H1 (cell line): ENCODE results near the gene RBMS1. TPM values are rescaled to one million over a fixed set of nuclear protein-coding genes. Genes with fewer than 3 reads are reported as not detected.

Experiments used
- CTCF ChIA-PET: fragments of 300-600 bp; sonication (Branson Sonifier 250); formaldehyde crosslinking; loops from one replicate; lab custom pipeline; 2021; ENCODE audit not compliant: partially characterized antibody; lab: Charles Lee
- POLR2A ChIA-PET: fragments of 300-600 bp; sonication (Branson Sonifier 250); formaldehyde crosslinking; loops from one replicate; lab custom pipeline; 2021; ENCODE audit warnings: inconsistent platforms; ENCODE audit not compliant: partially characterized antibody; lab: Charles Lee
- DNase-seq, 2 experiments: peaks; one replicate each; pipeline versions ENCODE4 v3.0.0 to v3.0.0-alpha.2; 2010 to 2022; ENCODE audit warnings: low spot score in 2 of 2, low read depth in 1 of 2, mixed read lengths in 1 of 2
- FAIRE-seq: peaks from 2 replicates; lab custom pipeline; 2011; peaks lifted over from hg19 to GRCh38; lab: Jason Lieb, UNC
- H2AFZ ChIP-seq: 2 replicates; pipeline ENCODE4 v1.8.1; 2012; ENCODE audit warnings: low read length, inconsistent platforms
- H2AK5ac ChIP-seq: 2 replicates; pipeline ENCODE4 v1.6.1; 2013; ENCODE audit warnings: low read depth, low read length
- H2BK120ac ChIP-seq: replicated peaks from 2 replicates; pipeline ENCODE3; 2013; ENCODE audit warnings: low read depth, low read length, inconsistent platforms
- H2BK12ac ChIP-seq: 2 replicates; pipeline ENCODE4 v1.6.1; 2013; ENCODE audit warnings: low read depth, low read length
- H2BK15ac ChIP-seq: 2 replicates; pipeline ENCODE4 v1.6.1; 2013; ENCODE audit warnings: low read length
- H2BK20ac ChIP-seq: 2 replicates; pipeline ENCODE4 v1.6.1; 2013; ENCODE audit warnings: low read length
- H2BK5ac ChIP-seq: 2 replicates; pipeline ENCODE4 v1.6.1; 2013; ENCODE audit warnings: low read depth, low read length
- H3K14ac ChIP-seq: 2 replicates; pipeline ENCODE4 v1.6.1; 2013; ENCODE audit warnings: inconsistent platforms; ENCODE audit not compliant: insufficient read length
- H3K18ac ChIP-seq: 2 replicates; pipeline ENCODE4 v1.6.1; 2013; ENCODE audit warnings: low read length; ENCODE audit errors: extremely low read depth
- H3K23ac ChIP-seq: 2 replicates; pipeline ENCODE4 v1.6.1; 2013; ENCODE audit warnings: inconsistent platforms; ENCODE audit not compliant: insufficient read length
- H3K23me2 ChIP-seq: 2 replicates; pipeline ENCODE4 v1.6.1; 2013; ENCODE audit warnings: low read depth, low read length
- H3K27ac ChIP-seq: 2 replicates; pipeline ENCODE4 v1.6.1; 2011; ENCODE audit warnings: low read depth, low read length, inconsistent platforms
- H3K27me3 ChIP-seq, 4 experiments: replicated peaks in 1 of 4; 1 replicate in 1 of 4; 2 replicates in 3 of 4; pipeline versions ENCODE4 v1.6.1 to v1.8.1; 2011 to 2013; ENCODE audit warnings: low read length in 3 of 4, mild to moderate bottlenecking in 3 of 4, inconsistent platforms in 2 of 4, mixed read lengths in 2 of 4, moderate library complexity in 1 of 4; ENCODE audit not compliant: control insufficient read depth in 3 of 4, insufficient read depth in 3 of 4; ENCODE audit errors: extremely low read depth in 1 of 4
- H3K36me3 ChIP-seq, 4 experiments: 2 replicates each; pipeline versions ENCODE4 v1.6.1 to v1.8.1; 2011 to 2013; ENCODE audit warnings: mild to moderate bottlenecking in 4 of 4, low read length in 3 of 4, moderate library complexity in 2 of 4, control low read depth in 1 of 4, inconsistent platforms in 1 of 4; ENCODE audit not compliant: insufficient read depth in 4 of 4, control insufficient read depth in 2 of 4
- H3K4ac ChIP-seq: replicated peaks from 2 replicates; pipeline ENCODE3; 2013; ENCODE audit warnings: low read length, low read depth, mixed read lengths, inconsistent platforms; ENCODE audit not compliant: insufficient read length
- H3K4me1 ChIP-seq, 4 experiments: replicated peaks in 1 of 4; 1 replicate in 1 of 4; 2 replicates in 3 of 4; pipeline versions ENCODE4 v1.6.1 to v1.8.1; 2011 to 2013; ENCODE audit warnings: low read length in 3 of 4, inconsistent platforms in 2 of 4, mixed read lengths in 1 of 4; ENCODE audit not compliant: insufficient read depth in 4 of 4, control insufficient read depth in 3 of 4
- H3K4me2 ChIP-seq, 2 experiments: 2 replicates each; pipeline versions ENCODE4 v1.6.1 to v1.8.1; 2011 to 2013; ENCODE audit warnings: low read depth in 2 of 2, low read length in 2 of 2, control low read depth in 1 of 2, inconsistent platforms in 1 of 2, mild to moderate bottlenecking in 1 of 2; ENCODE audit not compliant: insufficient read depth in 1 of 2
- H3K4me3 ChIP-seq, 4 experiments: fragments of 200-600, 300-600 bp in 1 of 4; sonication (generic), shearing (Covaris generic), sonication (Bioruptor Twin) in 1 of 4; 2 replicates each; pipeline versions ENCODE4 v1.5.1 to v1.8.1; 2011 to 2016; ENCODE audit warnings: low read length in 4 of 4, low read depth in 3 of 4, control low read depth in 2 of 4, inconsistent platforms in 2 of 4, mild to moderate bottlenecking in 2 of 4, mixed read lengths in 1 of 4, moderate library complexity in 1 of 4; ENCODE audit not compliant: insufficient read depth in 2 of 4; ENCODE audit errors: extremely low read depth in 1 of 4
- H3K56ac ChIP-seq: replicated peaks from 2 replicates; pipeline ENCODE3; 2013; ENCODE audit warnings: low read depth, mild to moderate bottlenecking, mixed read lengths, low read length, inconsistent platforms; ENCODE audit not compliant: insufficient read length
- H3K79me1 ChIP-seq: 2 replicates; pipeline ENCODE4 v1.6.1; 2013; ENCODE audit warnings: low read depth, low read length, control low read depth
- H3K79me2 ChIP-seq, 2 experiments: 2 replicates each; pipeline versions ENCODE4 v1.6.1 to v1.8.1; 2012 to 2013; ENCODE audit warnings: low read length in 2 of 2, mild to moderate bottlenecking in 2 of 2, inconsistent platforms in 1 of 2; ENCODE audit not compliant: insufficient read depth in 2 of 2, control insufficient read depth in 1 of 2
- H3K9ac ChIP-seq, 4 experiments: replicated peaks in 1 of 4; 1 replicate in 1 of 4; 2 replicates in 3 of 4; pipeline versions ENCODE4 v1.6.1 to v1.8.1; 2011 to 2013; ENCODE audit warnings: low read depth in 3 of 4, low read length in 3 of 4, control low read depth in 2 of 4, mild to moderate bottlenecking in 2 of 4, moderate library complexity in 2 of 4, inconsistent platforms in 1 of 4; ENCODE audit errors: extremely low read depth in 1 of 4
- H3K9me3 ChIP-seq, 2 experiments: 2 replicates each; pipeline versions ENCODE4 v1.6.1 to v1.8.1; 2012 to 2013; ENCODE audit warnings: mild to moderate bottlenecking in 2 of 2, moderate library complexity in 2 of 2, control low read depth in 1 of 2, inconsistent platforms in 1 of 2, low read depth in 1 of 2, low read length in 1 of 2, mixed read lengths in 1 of 2; ENCODE audit not compliant: insufficient read depth in 2 of 2
- H4K20me1 ChIP-seq, 2 experiments: replicated peaks in 1 of 2; 2 replicates each; pipeline versions ENCODE3 to v1.8.1; 2011 to 2013; ENCODE audit warnings: inconsistent platforms in 2 of 2, low read length in 2 of 2, mild to moderate bottlenecking in 1 of 2; ENCODE audit not compliant: insufficient read depth in 2 of 2, control insufficient read depth in 1 of 2
- H4K5ac ChIP-seq: 2 replicates; pipeline ENCODE4 v1.6.1; 2013; ENCODE audit warnings: low read length, low read depth, mixed read lengths, inconsistent platforms; ENCODE audit not compliant: insufficient read length
- H4K8ac ChIP-seq: 2 replicates; pipeline ENCODE4 v1.8.0; 2013; ENCODE audit warnings: mild to moderate bottlenecking, moderate library complexity, low read length, inconsistent platforms; ENCODE audit not compliant: insufficient read depth; ENCODE audit errors: extremely low read depth
- H4K91ac ChIP-seq: replicated peaks from 2 replicates; pipeline ENCODE3; 2013; ENCODE audit warnings: low read length, mixed read lengths, inconsistent platforms; ENCODE audit not compliant: insufficient read length
- ATF2 ChIP-seq: IDR thresholded peaks from 2 replicates; pipeline ENCODE4 v1.6.1; 2012; ENCODE audit warnings: low read length, inconsistent platforms
- ATF3 ChIP-seq: IDR thresholded peaks from 2 replicates; pipeline ENCODE4 v1.6.1; 2011; ENCODE audit warnings: low read depth, mild to moderate bottlenecking, low read length; ENCODE audit not compliant: insufficient read depth
- CEBPB ChIP-seq: IDR thresholded peaks from 2 replicates; pipeline ENCODE4 v1.6.1; 2012; ENCODE audit warnings: low read depth, low read length
- CTCF ChIP-seq, 3 experiments: IDR thresholded peaks; 1 replicate in 2 of 3; 2 replicates in 1 of 3; pipeline versions ENCODE4 v1.5.1 to v1.6.1; 2011; ENCODE audit warnings: low read length in 3 of 3, mild to moderate bottlenecking in 3 of 3, inconsistent platforms in 2 of 3, low read depth in 1 of 3, moderate library complexity in 1 of 3; ENCODE audit not compliant: insufficient read depth in 1 of 3; ENCODE audit errors: control extremely low read depth in 1 of 3
- GTF2F1 ChIP-seq: IDR thresholded peaks from 2 replicates; pipeline ENCODE4 v1.6.1; 2012; ENCODE audit warnings: low read depth, low read length, improper control_type of control experiment, borderline replicate concordance
- JUND ChIP-seq: IDR thresholded peaks from 2 replicates; pipeline ENCODE4 v1.6.1; 2011; ENCODE audit warnings: mild to moderate bottlenecking, improper control_type of control experiment, low read length
- NANOG ChIP-seq: IDR thresholded peaks from 2 replicates; pipeline ENCODE4 v1.6.1; 2011; ENCODE audit warnings: low read length, low read depth, mild to moderate bottlenecking, inconsistent platforms; ENCODE audit not compliant: insufficient read depth, poor library complexity, severe bottlenecking
- POLR2AphosphoS5 ChIP-seq: IDR thresholded peaks from 2 replicates; pipeline ENCODE4 v1.6.1; 2011; ENCODE audit warnings: low read depth, low read length
- SP1 ChIP-seq: IDR thresholded peaks from 2 replicates; pipeline ENCODE4 v1.6.1; 2011; ENCODE audit warnings: low read depth, low read length
- WGBS, 2 experiments: shearing (Covaris generic) in 1 of 2; methylation state at CpG; one replicate each; pipeline versions ENCODE4 v1.1.6 to v1.1.7; 2013 to 2015; ENCODE audit warnings: low lambda C conversion rate in 2 of 2, mixed read lengths in 2 of 2, inconsistent platforms in 1 of 2, low coverage in 1 of 2, missing lambda C conversion rate in 1 of 2; ENCODE audit not compliant: insufficient replicate concordance in 2 of 2, insufficient coverage in 1 of 2, insufficient read length in 1 of 2; ENCODE audit errors: extremely low coverage in 1 of 2, missing lambda C conversion rate in 1 of 2; 5-methylcytosine and 5-hydroxymethylcytosine counted together
- polyA plus RNA-seq, 7 experiments: library from polyadenylated mRNA; depleted of rRNA in 3 of 7; stranded (reverse) in 5 of 7; unstranded in 2 of 7; fragments of >200 nt in 5 of 7; fragments of 200-250 nt in 2 of 7; gene quantifications; 1 replicate in 5 of 7; 2 replicates in 1 of 7; 4 replicates in 1 of 7; pipeline versions ENCODE4 v1.2.1 to v1.2.3, GENCODE V29; 2011 to 2013; ENCODE audit warnings: missing spikeins in 2 of 7, mixed read lengths in 2 of 7
- total RNA-seq: library from RNA; stranded (reverse); fragmentation: NEBNext Ultra II Directional; extraction: Animal tissue kit (Norgen Biotek cat#: 25700); gene quantifications from 2 replicates; pipeline ENCODE4 v1.2.1, GENCODE V29; 2021

The RBMS1 gene
- total and polyA plus RNA-seq, 2 of the 8 experiments (the other 6 are each of a cell fraction or from before 2014, with no cell fraction given), result 53.7 to 60.0 TPM

GRCh38 chr2:160258492-160258805 is 235.2 kb downstream of the RBMS1 start:
- H2BK20ac ChIP-seq, result no peak overlapping the region
- no peak overlapping the region for H4K5ac ChIP-seq
- H3K23me2 ChIP-seq, result no peaks in the 10 kb centered on the region
- no peak overlapping the region for H3K4me2 ChIP-seq
- H3K4me1 ChIP-seq, result no peaks in the 10 kb centered on the region
- no peak overlapping the region for H2AK5ac ChIP-seq
- POLR2A ChIA-PET, result no interaction called here
- H3K23ac ChIP-seq, result no peak overlapping the region
- CTCF ChIA-PET, result interaction anchor here (0.6 to 1.6 kb wide), 2 partner anchors 9 to 148 kb away, joined by 3 to 4 read pairs; no protein-coding TSS in a partner anchor
- no peak overlapping the region for H3K4ac ChIP-seq
- 80% methylated on average over 2 of the region's 2 CpGs; no CpG with 5 or more reads in 1 of the 2 experiments for WGBS, 2 experiments
- no peak overlapping the region for H2BK15ac ChIP-seq
- H2BK120ac ChIP-seq, result no peak overlapping the region
- no peak overlapping the region for H3K27ac ChIP-seq
- no peak overlapping the region for H2BK12ac ChIP-seq
- no peaks in the 10 kb centered on the region for H3K36me3 ChIP-seq
- FAIRE-seq (no peak), DNase-seq (no peak)
- H3K9me3 ChIP-seq, result no peaks in the 10 kb centered on the region
- no peak overlapping the region for H3K9ac ChIP-seq
- no peak overlapping the region for H2AFZ ChIP-seq
- TF ChIP-seq ATF2, result no peak
- no peak for TF ChIP-seq CTCF (IDR thresholded peaks at IDR 0.05; ENCODE audit: control extremely low read depth in 1 of 3, insufficient read depth in 1 of 3, low read depth in 1 of 3, low read length in 3 of 3)
- no peak for TF ChIP-seq POLR2AphosphoS5
- no peak for TF ChIP-seq CEBPB
- TF ChIP-seq JUND, result no peak
- no peak for TF ChIP-seq ATF3
- no peak for TF ChIP-seq NANOG
- TF ChIP-seq SP1, result no peak
- TF ChIP-seq GTF2F1, result no peak
- no peak overlapping the region for H4K91ac ChIP-seq
- no peaks in the 10 kb centered on the region for H3K79me2 ChIP-seq
- no peaks in the 10 kb centered on the region for H3K79me1 ChIP-seq
- H3K4me3 ChIP-seq, result no peak overlapping the region
- H4K8ac ChIP-seq, result no peak overlapping the region
- no peaks in the 10 kb centered on the region for H4K20me1 ChIP-seq
- H3K27me3 ChIP-seq, result no peaks in the 10 kb centered on the region
- no peak overlapping the region for H2BK5ac ChIP-seq
- H3K14ac ChIP-seq, result no peak overlapping the region
- H3K56ac ChIP-seq, result no peak overlapping the region
- no peak overlapping the region for H3K18ac ChIP-seq
